IMR-90 (cell line): Measurements from ENCODE around the gene PLAA. TPM values are rescaled to one million over a fixed set of nuclear protein-coding genes. Genes with fewer than 3 reads are reported as not detected.

ENCODE experiments used
- CEBPB ChIP-seq: IDR thresholded peaks from 2 replicates; pipeline ENCODE4 v1.6.1; 2012; ENCODE audit warnings: low read depth, low read length, improper control_type of control experiment
- MAFK ChIP-seq: IDR thresholded peaks from 2 replicates; pipeline ENCODE4 v1.6.1; 2012; ENCODE audit warnings: low read depth, low read length, improper control_type of control experiment
- MXI1 ChIP-seq: IDR thresholded peaks from 2 replicates; pipeline ENCODE4 v1.6.1; 2012; ENCODE audit warnings: low read depth, mild to moderate bottlenecking, low read length, moderate library complexity, borderline replicate concordance
- RCOR1 ChIP-seq: IDR thresholded peaks from 2 replicates; pipeline ENCODE4 v1.6.1; 2012; ENCODE audit warnings: mild to moderate bottlenecking, low read length, improper control_type of control experiment; ENCODE audit not compliant: insufficient replicate concordance
- polyA plus RNA-seq, 3 experiments: library from polyadenylated mRNA; depleted of rRNA; stranded (reverse); fragments of >200 nt; gene quantifications; 2 replicates each; pipeline ENCODE4 v1.2.3, GENCODE V29; 2012; ENCODE audit warnings: low replicate concordance in 1 of 3
- total RNA-seq: library from RNA; depleted of rRNA; stranded (reverse); fragments of >200 nt; gene quantifications from 2 replicates; pipeline ENCODE4 v1.2.3, GENCODE V29; 2012
- TF ChIP-seq, protein P1 (sequence below): fragments of 150-350 bp; IDR thresholded peaks from 2 replicates; pipeline ENCODE4 v1.6.1; 2016; ENCODE audit warnings: low read depth, mild to moderate bottlenecking, low read length, moderate library complexity, borderline replicate concordance

PLAA gene
- total and polyA plus RNA-seq, 2 of the 4 experiments (the other 2 are of a cell fraction), result 18.2 to 24.4 TPM

DNA sequence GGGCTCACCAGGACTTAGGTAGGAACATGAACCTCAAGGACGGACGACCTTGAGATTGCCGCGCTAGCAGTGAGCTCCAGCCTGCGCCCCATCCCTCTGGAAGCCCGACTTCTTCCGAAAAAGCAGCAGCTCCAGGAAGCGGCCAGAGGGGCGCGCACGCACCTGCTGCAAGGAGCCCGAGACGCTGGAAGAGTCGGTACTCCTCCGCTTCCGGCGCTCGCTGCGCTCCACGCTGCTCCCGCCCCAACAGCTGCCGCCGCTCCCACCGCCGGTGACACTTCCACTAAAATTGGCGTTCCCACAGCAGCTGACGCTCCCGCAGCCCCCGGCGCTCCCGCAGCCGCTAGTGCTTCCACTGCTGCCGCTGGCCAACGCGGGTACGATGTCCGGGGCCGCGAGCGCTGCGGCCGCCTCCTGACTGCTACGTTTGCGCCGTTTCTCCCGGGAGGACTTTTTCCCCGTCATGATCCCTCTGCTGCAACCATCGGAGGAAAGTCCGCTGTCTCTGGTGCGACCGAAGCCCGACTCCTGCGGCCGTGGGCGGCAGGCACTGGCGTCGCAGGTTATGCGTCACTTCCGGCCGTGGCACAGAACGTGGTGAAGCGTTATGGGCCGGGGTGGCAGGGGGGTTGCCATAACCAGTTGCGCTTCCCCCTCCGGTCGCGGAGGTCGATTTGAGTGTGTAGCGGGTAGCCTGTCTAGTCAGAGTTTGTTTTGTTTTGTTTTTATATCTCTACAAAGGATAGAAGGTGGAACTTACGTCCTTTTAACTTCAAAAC lies 54.6 kb downstream of the PLAA start, which contains the start of gene CAAP1 (continued):
- TF ChIP-seq, protein P1, sequence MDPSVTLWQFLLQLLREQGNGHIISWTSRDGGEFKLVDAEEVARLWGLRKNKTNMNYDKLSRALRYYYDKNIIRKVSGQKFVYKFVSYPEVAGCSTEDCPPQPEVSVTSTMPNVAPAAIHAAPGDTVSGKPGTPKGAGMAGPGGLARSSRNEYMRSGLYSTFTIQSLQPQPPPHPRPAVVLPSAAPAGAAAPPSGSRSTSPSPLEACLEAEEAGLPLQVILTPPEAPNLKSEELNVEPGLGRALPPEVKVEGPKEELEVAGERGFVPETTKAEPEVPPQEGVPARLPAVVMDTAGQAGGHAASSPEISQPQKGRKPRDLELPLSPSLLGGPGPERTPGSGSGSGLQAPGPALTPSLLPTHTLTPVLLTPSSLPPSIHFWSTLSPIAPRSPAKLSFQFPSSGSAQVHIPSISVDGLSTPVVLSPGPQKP, result peak; percentile 58; the same call in 1 of the 2 replicates
- TF ChIP-seq RCOR1 (peak; percentile 63), CEBPB (no peak), MXI1 (peak; percentile 75), MAFK (no peak)
